Nasal cavity respiratory epithelium epithelial cell of viscerocranial mucosa (primary cell): ENCODE measurements around the gene PGM2. TPM values are rescaled to one million over a fixed set of nuclear protein-coding genes. Genes with fewer than 3 reads are reported as not detected.

ENCODE experiments used
- total RNA-seq: library from RNA; depleted of rRNA; stranded (reverse); fragments of >200 nt; gene quantifications from 2 replicates; pipeline ENCODE4 v1.2.3, GENCODE V29; 2014

PGM2 gene
- total RNA-seq, result 55.0 and 81.9 TPM in 2 replicates

DNA sequence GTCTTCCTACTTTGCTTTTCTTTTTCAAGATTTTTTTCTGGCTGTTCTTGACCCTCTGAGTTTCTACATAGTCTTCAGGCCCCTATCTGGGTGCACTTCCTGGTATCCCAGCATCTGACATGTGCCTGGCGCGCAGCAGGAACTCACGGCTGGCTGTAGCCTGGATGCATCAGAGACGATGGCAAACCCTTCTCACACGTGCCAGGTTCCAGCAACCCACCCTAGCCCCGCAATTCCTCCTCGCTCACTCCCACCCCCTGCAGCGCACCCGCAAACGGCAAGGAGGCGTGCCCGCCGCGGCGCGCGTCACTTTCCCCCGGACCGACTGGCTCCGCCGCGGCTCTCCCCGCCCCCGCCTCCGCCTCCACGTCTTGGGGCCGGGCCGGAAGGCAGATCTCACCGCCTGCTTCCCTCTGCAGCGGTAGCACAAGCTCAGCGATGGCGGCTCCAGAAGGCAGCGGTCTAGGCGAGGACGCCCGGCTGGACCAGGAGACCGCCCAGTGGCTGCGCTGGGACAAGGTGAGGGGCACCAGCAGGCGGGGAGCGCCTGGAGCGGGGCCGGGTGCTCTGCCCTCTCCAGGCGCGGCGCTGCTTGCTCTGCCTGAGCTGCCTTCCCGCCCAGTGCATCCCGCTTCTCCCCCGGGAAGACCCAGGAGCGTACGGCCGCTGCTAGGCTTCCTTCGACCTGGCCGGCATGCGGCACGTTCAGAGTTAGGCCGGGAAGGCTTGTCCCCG, at the start of gene PGM2:
Gene PGM2, plus strand, starts transcription at position 392 of the 735 bp plus-strand sequence. Its CDS starts 47 bp downstream, at position 439.

GRCh38 chr4:37890801-37891259, 64.3 kb downstream of the PGM2 start, which contains the start of gene TBC1D1:
TSS of gene TBC1D1 (plus strand) at chr4:37891084. CDS start at chr4:37902096, 11,012 bp downstream.

Other genes with a start within 250 kb of the PGM2 start
- gene RELL1, start 140.3 kb upstream of the PGM2 start, total RNA-seq, result 57.7 and 130 TPM in 2 replicates
- 32.1 and 43.5 TPM in 2 replicates for gene TBC1D1, start 64.4 kb downstream of the PGM2 start, total RNA-seq
- not detected in 2 replicates for gene PTTG2, start 133.7 kb downstream of the PGM2 start, total RNA-seq